SH-SY5Y (cell line): ENCODE measurements around the gene SH3BP2.

Experiments
- GATA2 ChIP-seq: IDR thresholded peaks from 2 replicates; pipeline ENCODE4 v1.6.1; 2011; ENCODE audit warnings: mild to moderate bottlenecking, low read depth, low read length
- GATA3 ChIP-seq: IDR thresholded peaks from 2 replicates; pipeline ENCODE4 v1.6.1; 2011; ENCODE audit warnings: low read depth, mild to moderate bottlenecking, low read length, moderate library complexity

Gene SH3BP2

GRCh38 chr4:2848449-2848848 lies 55.6 kb downstream of the SH3BP2 start:
- TF ChIP-seq GATA3, result no peak
- no peak for TF ChIP-seq GATA2

GRCh38 chr4:2849267-2850152 lies 56.6 kb downstream of the SH3BP2 start:
- TF ChIP-seq GATA3 (no peak), GATA2 (no peak)

GRCh38 chr4:2850966-2851798 lies 58.3 kb downstream of the SH3BP2 start:
- TF ChIP-seq GATA3, result no peak
- no peak for TF ChIP-seq GATA2

DNA sequence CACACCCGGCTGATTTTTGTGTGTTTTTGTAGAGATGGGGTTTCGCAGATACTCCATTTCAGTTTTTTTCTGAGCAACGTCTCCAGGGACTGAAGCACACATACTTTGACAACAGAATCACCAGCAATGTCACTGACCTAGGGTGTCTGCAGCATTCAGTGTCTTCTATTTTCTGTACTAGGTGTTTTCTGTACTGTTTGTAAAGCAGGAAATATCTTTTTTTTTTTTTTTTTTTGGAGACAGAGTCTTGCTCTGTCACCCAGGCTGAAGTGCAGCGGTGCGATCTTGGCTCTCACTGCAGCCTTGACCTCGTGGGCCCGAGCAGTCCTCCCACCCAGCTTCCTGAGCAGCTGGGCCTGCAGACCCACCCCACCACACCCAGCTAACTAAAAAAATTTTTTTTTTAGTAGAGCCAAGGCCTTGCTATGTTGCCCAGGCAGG lies 59.6 kb downstream of the SH3BP2 start:
- TF ChIP-seq GATA3, result no peak
- no peak for TF ChIP-seq GATA2

DNA sequence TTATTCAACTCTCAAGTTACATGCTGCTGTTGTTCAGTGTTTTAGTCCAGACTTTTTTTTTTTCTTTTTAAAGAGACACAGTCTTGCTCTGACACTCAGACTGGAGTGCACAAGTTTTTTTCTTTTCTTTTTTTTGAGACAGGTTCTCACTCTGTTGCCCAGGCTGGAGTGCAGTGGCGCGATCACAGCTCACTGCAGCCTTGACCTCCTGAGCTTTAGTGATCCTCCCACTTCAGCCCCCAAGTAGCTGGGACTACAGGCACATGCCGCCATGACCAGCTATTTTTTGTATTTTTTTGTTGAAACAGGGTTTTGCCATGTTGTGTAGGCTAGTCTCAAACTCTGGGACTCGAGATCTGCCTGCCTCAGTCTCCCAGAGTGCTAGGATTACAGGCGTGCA lies 62.7 kb downstream of the SH3BP2 start:
- TF ChIP-seq GATA2 (no peak), GATA3 (no peak)

DNA sequence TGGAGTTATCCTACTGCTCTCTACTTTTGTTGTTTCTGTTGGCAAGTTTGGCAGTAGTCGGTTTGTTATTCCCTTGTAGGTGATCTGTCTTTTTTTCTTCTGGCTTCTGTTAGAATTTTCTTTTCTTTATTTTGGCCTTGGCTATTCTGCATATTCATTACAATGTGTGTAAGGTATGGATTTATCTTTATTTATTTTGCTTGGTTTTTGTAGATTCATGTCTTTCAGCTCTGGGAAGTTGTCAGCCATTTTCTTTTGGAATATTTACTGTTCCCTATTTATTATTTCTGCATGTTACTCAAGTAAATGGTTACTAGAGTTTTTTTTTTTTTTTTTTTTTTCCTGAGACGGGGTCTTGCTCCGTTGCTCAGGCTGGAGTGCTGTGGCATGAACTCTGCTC lies 63.4 kb downstream of the SH3BP2 start:
- TF ChIP-seq GATA2, result no peak

DNA sequence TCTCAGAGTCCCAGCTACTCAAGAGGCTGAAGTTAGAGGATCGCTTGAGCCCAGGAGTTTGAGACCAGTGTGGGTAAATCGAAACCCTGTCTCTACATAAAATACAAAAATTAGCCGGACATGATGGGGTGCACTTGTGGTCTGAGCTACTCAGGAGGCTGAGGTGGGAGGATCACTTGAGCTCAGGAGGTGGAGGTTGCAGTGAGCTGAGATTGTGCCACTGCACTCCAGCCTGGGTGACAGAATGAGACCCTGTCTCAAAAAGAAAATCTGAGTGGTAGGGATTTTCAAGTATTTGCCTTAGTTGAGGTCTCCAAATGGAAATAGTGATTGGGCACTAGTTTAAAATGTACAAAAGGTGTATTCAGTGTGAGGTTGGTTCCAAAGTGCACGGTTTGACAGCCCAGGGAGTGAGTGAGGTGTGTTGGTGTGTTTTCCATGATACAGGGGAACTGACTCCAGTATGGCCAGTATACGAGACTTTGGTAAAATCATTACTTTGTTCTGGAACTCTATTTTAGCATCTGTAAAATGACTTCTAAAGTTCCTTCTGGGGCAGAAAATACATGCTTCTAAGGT lies 64.6 kb downstream of the SH3BP2 start:
- TF ChIP-seq GATA3 (no peak), GATA2 (no peak)

GRCh38 chr4:2858451-2859217 lies 65.7 kb downstream of the SH3BP2 start:
- TF ChIP-seq GATA2 (no peak), GATA3 (no peak)

GRCh38 chr4:2859514-2859913 lies 66.6 kb downstream of the SH3BP2 start:
- TF ChIP-seq GATA2, result no peak
- no peak for TF ChIP-seq GATA3

GRCh38 chr4:2860391-2861348 lies 67.8 kb downstream of the SH3BP2 start:
- no peak for TF ChIP-seq GATA3
- no peak for TF ChIP-seq GATA2

GRCh38 chr4:2861631-2862436 lies 68.9 kb downstream of the SH3BP2 start:
- TF ChIP-seq GATA2 (no peak), GATA3 (no peak)

- TF ChIP-seq GATA3 (no peak), GATA2 (no peak)
Measured at GRCh38 chr4:2862528-2862927, 69.6 kb downstream of the SH3BP2 start.
